ENCODE results near the gene SPATA13.

DNA sequence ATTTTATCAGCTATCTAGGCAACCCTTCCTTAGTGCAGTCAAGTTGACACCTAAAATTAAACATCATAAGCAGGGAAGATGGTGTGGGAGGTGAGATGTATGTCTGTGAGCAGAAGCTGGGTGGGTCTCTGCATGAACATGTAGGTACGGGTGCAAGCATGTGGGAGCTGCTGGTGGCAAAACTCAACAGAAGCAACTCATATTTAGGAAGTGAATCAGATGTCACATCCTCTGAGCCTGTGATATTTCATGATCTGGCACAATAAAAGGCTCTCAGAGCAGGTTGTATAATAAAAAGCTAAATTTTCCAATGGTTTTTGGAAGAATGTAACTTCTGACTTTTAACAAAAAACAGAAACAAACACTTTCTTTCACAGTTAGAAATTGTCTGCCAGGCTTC lies 193.2 kb downstream of the SPATA13 start:
- TF ChIP-seq EZH2phosphoT487 (IDR thresholded peaks at IDR 0.05; ENCODE audit: borderline replicate concordance) (no peak), CTCF (IDR thresholded peaks at IDR 0.05 in 2 of 3, conservative IDR thresholded peaks at IDR 0.05 in 1 of 3; ENCODE audit: borderline replicate concordance in 1 of 3, insufficient read depth in 1 of 3, low read depth in 2 of 3, low read length in 2 of 3) (no peak), SIN3A (IDR thresholded peaks at IDR 0.05; ENCODE audit: low read depth) (no peak), CEBPB (IDR thresholded peaks at IDR 0.05; ENCODE audit: low read depth) (no peak), SRF (IDR thresholded peaks at IDR 0.05; ENCODE audit: low read depth) (no peak)

Data from HCT116 (cell line).